GM21825 (cell line): ENCODE results near the gene SLC38A1.

Source experiments
- ATAC-seq: cut with Tn5 transposase; IDR thresholded peaks from one replicate; pipeline ENCODE4 v1.9.1; 2021; ENCODE audit warnings: mild to moderate bottlenecking, moderate library complexity; ENCODE audit not compliant: unreplicated experiment

Gene SLC38A1

GRCh38 chr12:46147144-46147543, 121.7 kb downstream of the SLC38A1 start:
- peak; percentile 78 for ATAC-seq

- no peak for ATAC-seq
These were observed 123.0 kb downstream of the SLC38A1 start for GRCh38 chr12:46145881-46146280.

GRCh38 chr12:46144433-46144832, 124.4 kb downstream of the SLC38A1 start:
- ATAC-seq = no peak

- ATAC-seq = no peak
These were observed 132.6 kb downstream of the SLC38A1 start for GRCh38 chr12:46136249-46136648.

GRCh38 chr12:46135750-46136149, 133.1 kb downstream of the SLC38A1 start:
- ATAC-seq = no peak

- no peak for ATAC-seq
These were observed 134.0 kb downstream of the SLC38A1 start for GRCh38 chr12:46134852-46135251.

- no peak for ATAC-seq
These were observed 134.5 kb downstream of the SLC38A1 start for GRCh38 chr12:46134205-46134811.

GRCh38 chr12:46133751-46134150, 135.1 kb downstream of the SLC38A1 start:
- ATAC-seq = no peak
